HepG2 (cell line): ENCODE data around the gene TMEM214. TPM values are rescaled to one million over a fixed set of nuclear protein-coding genes. Genes with fewer than 3 reads are reported as not detected.

Experiments
- CCAR2 ChIP-seq: fragments of 200-400 bp; formaldehyde crosslinking; optimal IDR thresholded peaks from 2 replicates; pipeline ENCODE3; 2018; ENCODE audit warnings: low read depth, mild to moderate bottlenecking, low read length, moderate library complexity
- CHCHD3 ChIP-seq: sonication (generic); formaldehyde crosslinking; IDR thresholded peaks from 2 replicates; pipeline ENCODE4 v1.8.0; 2022; ENCODE audit warnings: mild to moderate bottlenecking, missing genetic modification reagents, moderate library complexity
- PITX1 ChIP-seq: sonication (generic); formaldehyde crosslinking; IDR thresholded peaks from 2 replicates; pipeline ENCODE4 v1.5.1; 2020; ENCODE audit warnings: mild to moderate bottlenecking, missing genetic modification reagents
- RARG ChIP-seq: sonication (generic); formaldehyde crosslinking; IDR thresholded peaks from 2 replicates; pipeline ENCODE4 v1.4.0; 2020; ENCODE audit warnings: low read depth, mild to moderate bottlenecking, missing genetic modification reagents
- TP53 ChIP-seq: sonication (generic); formaldehyde crosslinking; conservative IDR thresholded peaks from 2 replicates; pipeline ENCODE4 v1.4.0; 2020; ENCODE audit warnings: missing genetic modification reagents
- ZNF441 ChIP-seq: sonication (generic); formaldehyde crosslinking; IDR thresholded peaks from 2 replicates; pipeline ENCODE4 v1.7.0; 2021; ENCODE audit warnings: missing genetic modification reagents, borderline replicate concordance
- polyA plus RNA-seq, 8 experiments: library from polyadenylated mRNA; depleted of rRNA in 3 of 8; stranded (reverse) in 7 of 8; unstranded in 1 of 8; fragments of >200 nt; fragmentation: Illumina TruSeq in 4 of 8; extraction: Trizol in 4 of 8; gene quantifications; 2 replicates each; pipeline versions ENCODE4 v1.2.1 to v1.2.3, GENCODE V29; 2011 to 2016; ENCODE audit warnings: low read depth in 4 of 8, missing spikeins in 1 of 8, mixed read lengths in 1 of 8; ENCODE audit not compliant: insufficient read depth in 1 of 8
- total RNA-seq, 5 experiments: library from RNA; depleted of rRNA; stranded (reverse); fragments of >200 nt; fragmentation: Illumina TruSeq; extraction: Trizol; gene quantifications; 2 replicates each; pipeline ENCODE4 v1.2.3, GENCODE V29; 2016; ENCODE audit warnings: low read depth in 1 of 5
- TF ChIP-seq, protein P1 (sequence below): sonication (generic); formaldehyde crosslinking; IDR thresholded peaks from 2 replicates; pipeline ENCODE4 v1.4.0; 2020; ENCODE audit warnings: missing genetic modification reagents
- TF ChIP-seq, protein P2 (sequence below): sonication (generic); formaldehyde crosslinking; IDR thresholded peaks from 2 replicates; pipeline ENCODE4 v1.4.0; 2020; ENCODE audit warnings: mild to moderate bottlenecking, missing genetic modification reagents
- TF ChIP-seq, protein P3 (sequence below): sonication (generic); formaldehyde crosslinking; IDR thresholded peaks from 2 replicates; pipeline ENCODE4 v1.8.0; 2023; ENCODE audit warnings: mild to moderate bottlenecking, missing genetic modification reagents
- TF ChIP-seq, protein P4 (sequence below): sonication (generic); formaldehyde crosslinking; IDR thresholded peaks from 2 replicates; pipeline ENCODE4 v1.4.0; 2020; ENCODE audit warnings: missing genetic modification reagents, low read depth, mild to moderate bottlenecking, borderline replicate concordance

The TMEM214 gene
- total and polyA plus RNA-seq, 2 of the 13 experiments (the other 11 are each of a cell fraction or from before 2014, with no cell fraction given) = 58.3 to 132 TPM

DNA sequence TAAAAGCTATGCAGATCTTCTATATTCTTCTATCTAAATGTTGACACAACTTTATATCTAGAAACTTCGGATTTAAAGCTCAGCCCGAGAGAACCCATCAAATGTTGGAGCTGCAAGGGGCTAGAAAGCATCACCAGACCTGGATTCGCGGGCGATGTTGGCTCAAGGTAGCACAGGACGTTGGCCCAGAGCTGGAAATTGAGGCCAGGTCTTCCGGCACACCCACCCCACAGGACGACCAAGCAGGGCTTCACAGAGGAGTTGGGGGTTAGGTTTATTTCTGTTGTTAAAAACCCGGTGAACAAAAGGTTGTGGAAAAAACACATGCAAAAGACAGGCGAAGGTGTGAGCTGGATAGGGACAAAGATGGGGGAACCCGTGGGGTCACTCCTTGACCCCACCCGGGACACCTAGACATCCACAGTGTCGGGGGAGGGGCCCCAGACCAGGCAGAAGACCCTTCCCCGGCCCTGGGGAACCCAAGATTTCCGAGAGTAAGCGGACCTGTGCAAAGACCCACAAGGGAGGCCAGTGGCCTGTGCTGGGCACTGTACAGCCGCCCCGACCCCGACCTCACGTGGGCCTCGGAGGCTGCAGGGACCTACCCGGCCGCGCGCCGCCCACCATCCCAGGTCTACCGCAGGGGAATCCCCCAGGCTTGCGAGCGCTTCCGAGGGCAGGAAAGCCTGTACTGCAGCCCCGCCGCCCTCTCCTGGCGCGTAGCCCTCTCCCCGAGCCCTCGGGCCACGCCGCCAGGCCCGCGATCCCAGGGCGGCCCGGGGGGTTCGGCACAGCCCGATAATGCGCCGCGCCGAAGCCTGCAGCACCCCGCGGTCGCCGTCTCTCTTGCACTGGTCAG is 16.9 kb downstream of the TMEM214 start (continued):
- TF ChIP-seq, protein P1, sequence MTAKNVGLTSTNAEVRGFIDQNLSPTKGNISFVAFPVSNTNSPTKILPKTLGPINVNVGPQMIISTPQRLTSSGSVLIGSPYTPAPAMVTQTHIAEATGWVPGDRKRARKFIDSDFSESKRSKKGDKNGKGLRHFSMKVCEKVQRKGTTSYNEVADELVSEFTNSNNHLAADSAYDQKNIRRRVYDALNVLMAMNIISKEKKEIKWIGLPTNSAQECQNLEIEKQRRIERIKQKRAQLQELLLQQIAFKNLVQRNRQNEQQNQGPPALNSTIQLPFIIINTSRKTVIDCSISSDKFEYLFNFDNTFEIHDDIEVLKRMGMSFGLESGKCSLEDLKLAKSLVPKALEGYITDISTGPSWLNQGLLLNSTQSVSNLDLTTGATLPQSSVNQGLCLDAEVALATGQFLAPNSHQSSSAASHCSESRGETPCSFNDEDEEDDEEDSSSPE (CRISPR knock-in tag) = 0 out of 2 replicates have a peak, but pooled peaks have one; percentile 25
- TF ChIP-seq, protein P2, sequence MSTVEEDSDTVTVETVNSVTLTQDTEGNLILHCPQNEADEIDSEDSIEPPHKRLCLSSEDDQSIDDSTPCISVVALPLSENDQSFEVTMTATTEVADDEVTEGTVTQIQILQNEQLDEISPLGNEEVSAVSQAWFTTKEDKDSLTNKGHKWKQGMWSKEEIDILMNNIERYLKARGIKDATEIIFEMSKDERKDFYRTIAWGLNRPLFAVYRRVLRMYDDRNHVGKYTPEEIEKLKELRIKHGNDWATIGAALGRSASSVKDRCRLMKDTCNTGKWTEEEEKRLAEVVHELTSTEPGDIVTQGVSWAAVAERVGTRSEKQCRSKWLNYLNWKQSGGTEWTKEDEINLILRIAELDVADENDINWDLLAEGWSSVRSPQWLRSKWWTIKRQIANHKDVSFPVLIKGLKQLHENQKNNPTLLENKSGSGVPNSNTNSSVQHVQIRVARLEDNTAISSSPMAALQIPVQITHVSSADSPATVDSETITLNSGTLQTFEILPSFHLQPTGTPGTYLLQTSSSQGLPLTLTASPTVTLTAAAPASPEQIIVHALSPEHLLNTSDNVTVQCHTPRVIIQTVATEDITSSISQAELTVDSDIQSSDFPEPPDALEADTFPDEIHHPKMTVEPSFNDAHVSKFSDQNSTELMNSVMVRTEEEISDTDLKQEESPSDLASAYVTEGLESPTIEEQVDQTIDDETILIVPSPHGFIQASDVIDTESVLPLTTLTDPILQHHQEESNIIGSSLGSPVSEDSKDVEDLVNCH (CRISPR knock-in tag) = no peak; the same call in 1 of the 2 replicates
- TF ChIP-seq, protein P3, sequence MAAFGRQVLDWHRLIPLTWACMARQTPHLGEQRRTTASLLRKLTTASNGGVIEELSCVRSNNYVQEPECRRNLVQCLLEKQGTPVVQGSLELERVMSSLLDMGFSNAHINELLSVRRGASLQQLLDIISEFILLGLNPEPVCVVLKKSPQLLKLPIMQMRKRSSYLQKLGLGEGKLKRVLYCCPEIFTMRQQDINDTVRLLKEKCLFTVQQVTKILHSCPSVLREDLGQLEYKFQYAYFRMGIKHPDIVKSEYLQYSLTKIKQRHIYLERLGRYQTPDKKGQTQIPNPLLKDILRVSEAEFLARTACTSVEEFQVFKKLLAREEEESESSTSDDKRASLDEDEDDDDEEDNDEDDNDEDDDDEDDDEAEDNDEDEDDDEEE (CRISPR knock-in tag) = peak; percentile 73; the same call in 1 of the 2 replicates
- no peak for TF ChIP-seq RARG (CRISPR knock-in tag)
- no peak for TF ChIP-seq CHCHD3 (CRISPR knock-in tag)
- TF ChIP-seq, protein P4, sequence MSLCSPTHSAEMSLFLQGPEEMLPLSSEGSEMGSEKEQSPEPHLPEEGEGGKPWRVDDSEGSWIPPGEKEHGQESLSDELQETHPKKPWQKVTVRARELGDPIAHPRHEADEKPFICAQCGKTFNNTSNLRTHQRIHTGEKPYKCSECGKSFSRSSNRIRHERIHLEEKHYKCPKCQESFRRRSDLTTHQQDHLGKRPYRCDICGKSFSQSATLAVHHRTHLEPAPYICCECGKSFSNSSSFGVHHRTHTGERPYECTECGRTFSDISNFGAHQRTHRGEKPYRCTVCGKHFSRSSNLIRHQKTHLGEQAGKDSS (CRISPR knock-in tag) = peak; percentile 4; the same call in 1 of the 2 replicates
- 0 out of 2 replicates have a peak, but pooled peaks have one; percentile 74 for TF ChIP-seq TP53 (CRISPR knock-in tag)
- TF ChIP-seq CCAR2 = no peak
- peak; percentile 59; the same call in 1 of the 2 replicates for TF ChIP-seq PITX1 (CRISPR knock-in tag)
- TF ChIP-seq ZNF441 (CRISPR knock-in tag) = no peak; the same call in 1 of the 2 replicates
